ENCODE data around the gene KIF3A. TPM values are rescaled to one million over a fixed set of nuclear protein-coding genes. Genes with fewer than 3 reads are reported as not detected.

Gene KIF3A
- total and polyA plus RNA-seq, 4 experiments from 2014 or later = 9.7 to 25.9 (median 18.5) TPM

GRCh38 chr5:132644177-132644576 lies 93.2 kb downstream of the KIF3A start:
- no peak overlapping the region for H3K27ac ChIP-seq (ENCODE audit: low read depth, low read length)
- peaks cover 22% of the 10 kb centered on the region for H3K36me3 ChIP-seq (ENCODE audit: insufficient read depth, low read length)
- H3K27me3 Mint-ChIP-seq = no peaks in the 10 kb centered on the region
- H3K27me3 ChIP-seq (ENCODE audit: insufficient read depth, low read length) = no peaks in the 10 kb centered on the region
- H3K4me1 ChIP-seq (ENCODE audit: insufficient read depth, low read length) = no peaks in the 10 kb centered on the region
- H3K9me3 Mint-ChIP-seq = peaks cover 3 to 21% (median 16%) of the 10 kb centered on the region in 8 donors
- peaks cover 37 to 58% of the 10 kb centered on the region in 2 donors for H3K36me3 Mint-ChIP-seq
- peaks cover 0 to 14% of the 10 kb centered on the region in 2 donors for H3K9me3 ChIP-seq (ENCODE audit: control insufficient read depth in 1 of 2, low read length in 2 of 2)
- peak overlapping the region in 1 of 7 donors; percentile 67 for H3K27ac Mint-ChIP-seq
- no peak for DNase-seq
- POLR2A ChIA-PET (ENCODE audit: partially characterized antibody) = no interaction called here
- H3K4me3 Mint-ChIP-seq = no peak overlapping the region
- CTCF ChIA-PET (ENCODE audit: partially characterized antibody) = no interaction called here
- no peak overlapping the region for H3K4me3 ChIP-seq (ENCODE audit: low read length in 2 of 2)
- H3K4me1 Mint-ChIP-seq = no peaks in the 10 kb centered on the region
- intact Hi-C loops (cut with micrococcal nuclease) = no loop called here

Other genes with a start within 250 kb of the KIF3A start
- 100 to 1,000 TPM; 192 to 202 TPM for gene IRF1, start 246.8 kb downstream of the KIF3A start, total RNA-seq
- gene IRF1, start 246.8 kb downstream of the KIF3A start, polyA plus RNA-seq = 100 to 1,000 TPM; 192 to 237 TPM
- not detected for gene IL5, start 194.0 kb downstream of the KIF3A start, total RNA-seq
- not detected for gene IL5, start 194.0 kb downstream of the KIF3A start, polyA plus RNA-seq
- 10 to 100 TPM; 33.3 to 35.0 TPM for gene RAD50, start 180.6 kb downstream of the KIF3A start, total RNA-seq
- gene RAD50, start 180.6 kb downstream of the KIF3A start, polyA plus RNA-seq = 10 to 100 TPM in 1 of 2 donors, 1 to 10 TPM in 1; 6.9 to 36.2 TPM
- not detected for gene IL13, start 79.4 kb downstream of the KIF3A start, total RNA-seq
- not detected for gene IL13, start 79.4 kb downstream of the KIF3A start, polyA plus RNA-seq
- not detected for gene IL4, start 63.6 kb downstream of the KIF3A start, total RNA-seq
- not detected for gene IL4, start 63.6 kb downstream of the KIF3A start, polyA plus RNA-seq
- gene CCNI2, start 9.9 kb upstream of the KIF3A start, total RNA-seq = 10 to 100 TPM; 12.5 to 13.0 TPM
- 1 to 10 TPM in 1 of 2 donors, under 1 TPM in 1; 0.86 to 3.1 TPM for gene CCNI2, start 9.9 kb upstream of the KIF3A start, polyA plus RNA-seq
- gene SEPTIN8, start 39.7 kb upstream of the KIF3A start, total RNA-seq = 10 to 100 TPM; 12.6 to 13.8 TPM
- gene SEPTIN8, start 39.7 kb upstream of the KIF3A start, polyA plus RNA-seq = 1 to 10 TPM; 1.1 to 3.3 TPM
- gene SOWAHA, start 75.8 kb upstream of the KIF3A start, total RNA-seq = not detected
- under 1 TPM in 1 of 2 donors, not detected in 1; 0.06 TPM for gene SOWAHA, start 75.8 kb upstream of the KIF3A start, polyA plus RNA-seq
- gene SHROOM1, start 93.1 kb upstream of the KIF3A start, total RNA-seq = under 1 TPM in 1 of 2 experiments, not detected in 1; 0.49 TPM
- not detected for gene SHROOM1, start 93.1 kb upstream of the KIF3A start, polyA plus RNA-seq
- 1 to 10 TPM; 1.1 to 1.9 TPM for gene GDF9, start 128.9 kb upstream of the KIF3A start, total RNA-seq
- under 1 TPM; 0.13 to 0.30 TPM for gene GDF9, start 128.9 kb upstream of the KIF3A start, polyA plus RNA-seq
- 100 to 1,000 TPM; 124 to 127 TPM for gene UQCRQ, start 129.1 kb upstream of the KIF3A start, total RNA-seq
- gene UQCRQ, start 129.1 kb upstream of the KIF3A start, polyA plus RNA-seq = 100 to 1,000 TPM; 471 to 536 TPM
- gene LEAP2, start 136.1 kb upstream of the KIF3A start, total RNA-seq = 1 to 10 TPM; 8.1 to 8.8 TPM
- gene LEAP2, start 136.1 kb upstream of the KIF3A start, polyA plus RNA-seq = 1 to 10 TPM; 1.1 to 1.6 TPM
- 10 to 100 TPM; 60.4 to 61.6 TPM for gene AFF4, start 226.1 kb upstream of the KIF3A start, total RNA-seq
- gene AFF4, start 226.1 kb upstream of the KIF3A start, polyA plus RNA-seq = 10 to 100 TPM; 14.1 to 24.0 TPM

All from CD4-positive, alpha-beta memory T cell (primary cell).